ENCODE results near the gene CMIP.
"Not testable (repeated sequence)": the region's sequence is repeated elsewhere in the genome, so short reads cannot be mapped to it uniquely, and the experiment has no call there.

The CMIP gene

DNA sequence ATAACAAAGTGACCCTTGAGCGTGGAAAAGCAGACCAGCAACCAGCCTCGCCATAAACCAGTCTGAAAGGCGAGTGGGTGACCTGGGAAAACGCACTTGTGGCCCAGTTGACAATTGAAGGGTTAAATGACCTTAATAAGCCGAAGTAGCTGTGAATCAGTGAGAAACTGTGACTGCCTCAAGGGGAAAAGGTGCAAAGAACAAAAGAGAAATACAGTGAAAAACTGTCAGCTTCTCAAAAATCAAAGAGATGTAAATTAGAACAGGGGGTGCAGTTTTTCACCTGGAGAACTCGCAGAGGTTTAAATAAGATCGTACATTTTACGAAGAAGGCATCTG is 124.1 kb downstream of the CMIP start:
- DNase-seq (ENCODE audit: low read depth): no peak

DNA sequence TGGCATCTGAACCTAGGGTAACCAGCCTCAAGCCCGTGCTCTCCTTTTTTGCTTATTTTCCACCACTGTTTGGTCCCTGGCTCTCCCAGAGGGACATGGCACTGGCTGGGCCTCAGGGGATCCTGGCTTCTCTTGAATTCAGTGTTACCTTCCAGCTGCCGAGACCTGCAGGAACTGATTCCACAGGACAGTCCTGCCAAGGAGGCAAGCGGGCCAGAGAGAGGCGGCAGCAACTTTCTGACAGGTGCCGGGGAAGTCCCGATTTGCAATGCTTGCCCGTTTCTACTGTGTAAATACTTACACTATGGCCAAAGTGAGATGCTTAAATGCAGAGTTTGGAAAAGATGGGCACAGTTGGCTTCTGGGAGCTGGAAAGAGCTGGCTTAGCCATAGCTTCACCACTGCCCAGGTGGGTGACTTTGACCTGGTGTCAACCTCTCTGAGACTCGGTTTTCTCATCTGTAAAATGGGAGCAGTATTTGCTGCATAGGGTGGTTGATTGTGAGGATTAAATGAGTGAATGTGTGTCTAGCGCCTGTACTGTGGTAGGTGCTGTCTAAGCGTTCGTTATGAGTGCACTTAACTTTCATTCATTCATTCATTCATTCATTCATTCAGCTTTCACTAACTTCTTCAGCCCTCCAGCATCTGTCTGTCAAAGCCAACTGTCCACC is 124.9 kb downstream of the CMIP start:
- no peak for DNase-seq (ENCODE audit: low read depth)

DNA sequence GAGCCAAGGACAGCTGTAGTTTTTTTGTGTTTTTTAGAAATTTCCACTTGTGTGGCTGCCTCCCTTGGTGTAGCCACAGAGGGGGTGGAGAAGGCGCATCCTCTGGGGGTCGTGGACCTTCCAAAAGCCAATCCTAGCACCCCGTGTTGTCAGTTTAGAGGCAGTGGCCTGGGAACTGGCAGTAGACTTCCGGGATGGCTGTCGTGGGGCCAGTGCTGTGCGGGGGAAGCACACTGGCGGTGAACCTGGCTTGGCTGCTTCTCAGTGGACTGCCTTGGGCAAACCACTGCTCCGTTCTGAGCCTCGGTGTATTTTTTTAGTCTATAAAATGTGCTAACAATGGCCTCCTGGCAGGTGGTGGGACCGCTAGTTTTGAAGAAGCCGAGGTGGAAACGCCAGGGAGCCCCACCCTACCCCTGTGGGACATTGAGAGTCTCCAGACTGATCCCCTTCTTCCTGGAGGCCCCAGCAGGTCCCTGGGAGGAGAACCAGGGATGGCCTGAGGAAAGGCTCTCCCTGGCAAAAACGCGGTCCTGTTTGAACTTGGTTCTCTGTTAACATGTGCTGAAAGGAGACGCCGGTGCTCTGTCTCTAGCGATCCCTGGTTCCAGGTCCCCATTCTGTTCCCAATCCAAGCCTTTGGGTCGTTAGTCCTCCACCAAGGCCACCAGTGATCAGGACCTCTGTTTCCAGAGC is 125.7 kb downstream of the CMIP start:
- no peak for DNase-seq (ENCODE audit: low read depth)

DNA sequence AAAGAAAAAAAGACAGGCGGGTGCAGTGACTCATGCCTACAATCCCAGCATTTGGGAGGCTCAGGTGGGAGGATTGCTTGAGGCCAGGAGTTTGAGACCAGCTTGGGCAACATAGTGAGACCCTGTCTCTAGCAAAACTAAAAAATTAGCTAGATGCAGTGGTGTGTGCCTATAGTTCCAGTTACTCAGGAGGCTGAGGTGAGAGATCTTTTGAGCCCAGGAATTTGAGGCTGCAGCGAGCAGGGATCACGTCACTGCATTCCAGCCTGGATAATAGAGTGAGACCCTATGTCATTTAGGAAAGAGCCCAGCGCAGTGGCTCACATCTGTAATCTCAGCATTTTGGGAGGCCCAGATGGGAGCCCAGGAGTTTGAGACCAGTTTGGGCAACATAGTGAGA is 126.6 kb downstream of the CMIP start:
- no peak for DNase-seq (ENCODE audit: low read depth)

DNA sequence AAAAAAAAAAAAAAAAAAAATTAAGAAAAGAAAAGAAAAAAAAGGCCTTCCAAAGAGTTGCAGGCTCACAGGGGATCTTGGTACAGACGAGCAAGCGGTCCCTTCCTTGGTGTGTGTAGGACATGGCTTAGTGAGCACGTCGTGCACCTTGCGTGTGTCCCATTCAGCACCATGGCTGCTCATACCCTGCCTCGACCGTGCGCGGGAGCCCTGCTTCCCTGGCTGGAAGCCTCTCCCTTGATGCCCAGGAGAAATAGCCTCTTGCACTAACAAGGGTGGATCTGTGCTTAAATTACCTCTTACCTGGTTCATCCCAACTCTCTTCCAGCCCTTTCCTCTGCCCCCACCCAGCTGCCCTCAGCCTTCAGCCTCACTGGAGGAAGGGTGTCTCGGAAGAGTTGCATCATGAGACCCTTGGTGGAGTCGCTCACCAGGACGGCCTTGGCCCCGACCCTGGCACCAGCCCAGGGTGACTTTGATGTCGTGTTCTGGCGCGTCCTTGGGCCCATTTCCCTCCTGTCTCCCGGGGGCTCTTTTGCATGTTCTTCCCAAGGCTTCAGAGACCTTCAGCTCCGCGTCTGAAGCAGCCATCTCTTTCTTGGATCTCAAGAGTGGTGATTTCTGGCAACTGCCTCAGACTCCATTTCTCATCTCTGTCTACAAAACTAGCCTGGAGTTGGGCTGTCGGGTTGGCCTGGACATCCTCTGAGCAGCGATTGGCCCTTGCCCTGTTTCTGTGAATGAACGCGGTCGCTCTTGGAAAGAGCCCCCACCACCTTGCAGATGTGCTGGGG is 127.2 kb downstream of the CMIP start:
- no peak for DNase-seq (ENCODE audit: low read depth)

DNA sequence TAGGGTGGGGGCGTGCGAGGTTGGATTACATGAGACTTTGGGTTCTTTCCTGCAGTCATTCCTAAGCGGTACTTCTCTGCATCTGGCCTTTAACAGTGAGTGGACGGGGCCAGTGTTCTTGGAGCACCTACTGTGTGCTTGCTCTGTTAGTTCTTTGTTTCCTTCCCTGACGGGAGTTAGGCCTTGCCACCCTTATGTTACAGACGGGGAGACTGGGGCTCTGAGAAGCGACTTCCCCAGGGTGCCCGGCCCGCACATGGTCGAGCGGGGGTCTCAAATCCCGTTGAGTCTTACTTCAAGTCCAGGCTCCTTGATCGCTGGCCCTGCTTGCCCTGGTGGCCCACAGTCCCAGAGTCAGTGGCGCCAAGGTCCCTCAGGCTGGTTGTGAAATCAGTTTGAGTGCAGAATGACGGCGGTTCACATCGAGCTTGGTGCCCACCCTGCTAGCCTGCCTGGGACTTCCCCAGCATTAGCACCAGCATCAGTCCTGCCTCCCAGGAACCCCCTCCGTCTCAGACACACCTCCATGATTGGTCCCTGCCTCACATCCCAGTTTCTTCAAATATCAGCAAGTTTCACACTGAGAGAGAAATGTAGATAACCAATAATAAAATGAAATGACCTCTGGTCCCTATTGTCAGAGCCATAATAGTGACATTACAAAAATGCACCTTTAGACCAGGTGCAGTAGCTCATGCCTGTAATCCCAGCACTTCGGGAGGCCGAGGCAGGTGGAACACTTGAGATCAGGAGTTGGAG is 128.0 kb downstream of the CMIP start:
- DNase-seq (ENCODE audit: low read depth): no peak

DNA sequence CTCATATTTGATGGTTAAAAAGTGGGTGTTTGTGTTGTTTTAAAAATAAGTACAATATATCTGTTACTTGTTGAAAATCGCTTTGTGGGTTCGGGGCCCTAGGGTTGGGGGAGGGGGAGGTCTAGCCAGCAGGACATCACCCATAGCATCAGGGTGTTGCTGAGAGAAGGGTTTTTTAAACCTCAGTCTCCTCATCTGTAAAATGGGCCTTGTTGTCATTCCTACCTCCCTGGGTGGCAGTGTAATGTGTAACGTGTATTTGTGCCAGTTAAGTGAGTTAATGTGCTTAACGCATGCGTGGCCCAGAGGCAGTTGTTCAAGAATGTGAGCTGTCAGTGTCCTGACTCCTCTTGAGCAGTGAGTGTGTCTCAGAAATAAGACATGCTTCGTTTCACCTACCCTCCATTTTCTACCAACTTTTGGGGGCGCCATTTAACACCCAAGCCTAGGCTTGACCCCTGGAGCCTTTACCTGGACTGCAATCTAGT is 129.0 kb downstream of the CMIP start:
- DNase-seq (ENCODE audit: low read depth): no peak

DNA sequence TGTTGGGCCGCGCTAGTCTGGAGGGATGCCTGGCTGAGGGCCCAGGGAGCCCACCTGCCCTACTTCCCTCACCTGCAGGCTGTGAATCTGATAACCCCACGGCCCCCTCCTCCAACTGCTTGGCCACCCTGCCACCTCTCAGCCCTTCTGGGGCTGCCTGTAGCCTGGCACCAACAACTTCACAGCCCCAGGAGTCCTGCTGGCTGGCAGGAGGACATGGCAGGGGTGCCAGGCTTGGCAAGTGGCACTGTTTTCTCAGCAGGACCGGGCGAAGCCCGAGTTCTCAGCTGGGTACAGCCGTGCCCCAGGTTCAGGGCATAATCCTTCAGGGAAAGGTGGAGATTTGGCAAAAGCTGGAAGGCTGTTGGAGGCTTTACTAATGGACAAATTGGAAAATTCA is 129.6 kb downstream of the CMIP start:
- DNase-seq (ENCODE audit: low read depth): no peak

DNA sequence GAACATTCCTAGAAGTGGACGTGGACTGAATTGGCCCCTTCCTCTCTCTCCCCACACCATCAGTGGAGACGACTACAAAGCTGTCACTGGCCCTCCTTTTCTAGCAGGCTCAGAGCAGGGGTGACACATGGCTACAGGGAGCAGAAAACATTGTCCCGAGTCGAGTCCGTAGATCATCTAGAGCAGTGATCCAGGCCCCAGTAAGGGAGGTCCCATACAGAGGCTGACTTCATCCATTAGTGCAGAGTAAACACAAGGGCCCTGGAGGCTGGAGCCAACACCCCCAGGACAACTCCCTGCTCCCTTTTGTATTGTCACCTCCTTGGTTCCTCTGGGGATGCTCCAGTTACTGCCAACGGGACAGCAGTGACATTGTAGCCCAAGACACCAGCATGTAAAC is 130.7 kb downstream of the CMIP start:
- DNase-seq (ENCODE audit: low read depth): no peak

DNA sequence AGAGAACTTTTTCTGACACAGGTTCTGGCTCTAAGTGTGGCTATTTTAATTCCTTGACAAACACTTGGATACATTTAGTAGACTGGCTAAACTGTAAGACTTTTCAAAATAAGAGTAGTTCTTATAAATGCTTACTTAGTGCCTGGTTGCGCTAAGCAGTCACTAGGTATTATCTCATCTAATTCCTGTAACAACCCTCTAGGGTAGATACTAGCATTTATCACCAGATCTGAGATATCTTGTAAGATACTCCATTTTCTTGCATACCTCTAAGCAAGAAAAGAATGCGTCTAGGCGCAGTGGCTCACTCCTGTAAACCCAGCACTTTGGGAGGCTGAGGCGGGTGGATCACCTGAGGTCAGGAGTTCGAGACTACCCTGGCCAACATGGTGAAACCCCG is 131.2 kb downstream of the CMIP start:
- DNase-seq (ENCODE audit: low read depth): no peak

DNA sequence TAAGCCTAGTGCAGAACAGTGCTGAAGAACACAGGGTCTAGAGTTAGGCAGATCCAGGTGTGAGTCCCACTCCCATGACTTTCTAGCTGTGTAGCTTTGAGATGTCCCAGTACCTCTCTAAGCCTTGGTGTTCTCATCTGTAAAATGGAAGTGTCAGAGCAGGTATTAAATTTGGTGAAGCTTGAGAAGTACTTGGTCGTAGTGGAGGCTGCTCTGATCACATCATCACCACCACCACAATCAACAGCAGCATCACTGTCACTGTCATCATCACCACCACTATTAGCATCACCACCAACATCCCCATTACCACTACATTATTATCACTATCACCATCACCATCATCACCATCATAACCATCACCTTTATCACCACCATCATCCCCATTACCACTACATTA is 132.1 kb downstream of the CMIP start:
- no peak for DNase-seq (ENCODE audit: low read depth)

DNA sequence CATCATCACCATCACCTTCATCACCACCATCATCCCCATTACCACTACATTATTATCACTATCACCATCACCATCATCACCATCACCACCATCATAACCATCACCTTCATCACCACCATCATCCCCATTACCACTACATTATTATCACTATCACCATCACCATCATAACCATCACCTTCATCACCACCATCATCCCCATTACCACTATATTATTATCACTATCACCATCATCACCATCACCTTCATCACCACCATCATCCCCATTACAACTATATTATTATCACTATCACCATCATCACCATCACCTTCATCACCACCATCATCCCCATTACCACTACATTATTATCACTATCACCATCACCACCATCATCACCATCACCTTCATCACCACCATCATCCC is 132.7 kb downstream of the CMIP start:
- not testable (repeated sequence) for DNase-seq (ENCODE audit: low read depth)

DNA sequence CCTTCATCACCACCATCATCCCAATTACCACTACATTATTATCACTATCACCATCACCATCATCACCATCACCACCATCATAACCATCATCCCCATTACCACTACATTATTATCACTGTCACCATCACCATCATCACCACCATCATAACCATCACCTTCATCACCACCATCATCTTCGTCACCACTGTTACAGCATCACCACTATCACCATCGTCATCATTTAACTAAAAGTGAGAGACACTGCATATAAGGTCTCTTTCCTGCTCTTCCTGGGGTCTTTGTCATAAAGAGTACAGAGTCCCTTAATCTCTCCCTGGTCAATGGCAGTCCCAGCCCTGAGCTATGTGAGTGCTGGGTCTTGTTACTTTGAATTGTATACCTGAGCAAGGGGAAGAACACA is 133.5 kb downstream of the CMIP start:
- no peak for DNase-seq (ENCODE audit: low read depth)

DNA sequence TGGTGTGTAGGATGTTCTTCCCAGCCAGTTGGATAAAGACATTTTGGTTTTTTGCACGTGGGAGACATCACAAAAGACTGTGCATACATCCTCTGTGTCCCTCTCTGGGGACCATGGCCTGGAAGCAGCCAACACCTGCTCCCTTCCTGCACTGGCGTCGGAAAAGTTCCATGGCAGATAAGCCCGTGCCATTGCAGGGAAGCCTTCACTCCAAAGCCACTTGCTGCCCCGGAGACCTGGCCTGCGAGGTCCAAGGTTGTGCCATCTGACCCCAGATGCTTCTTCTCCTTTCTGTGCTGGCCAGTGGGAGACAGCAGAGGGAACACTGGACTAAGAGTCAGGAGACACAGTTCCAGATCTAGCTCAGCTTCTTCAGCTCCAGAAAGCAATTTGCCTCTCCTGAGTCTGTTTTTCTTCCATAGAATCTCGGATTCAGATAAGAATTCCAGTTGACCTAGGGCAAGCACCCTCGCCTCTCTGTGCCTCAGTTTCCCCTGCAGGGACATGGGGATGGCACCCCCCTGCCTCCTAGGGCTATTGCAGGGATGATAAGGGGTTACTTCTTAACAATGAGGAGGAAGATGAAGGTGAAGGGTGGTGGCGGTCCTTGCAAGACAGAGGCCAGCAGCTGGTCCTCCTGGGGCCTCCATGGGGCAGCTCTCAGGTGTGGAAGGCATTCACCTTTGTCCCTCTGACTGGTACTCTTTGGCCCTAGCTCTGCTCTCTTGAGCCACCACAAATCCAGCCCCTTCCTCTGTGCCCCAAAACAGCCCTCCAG is 134.2 kb downstream of the CMIP start:
- DNase-seq (ENCODE audit: low read depth): no peak

DNA sequence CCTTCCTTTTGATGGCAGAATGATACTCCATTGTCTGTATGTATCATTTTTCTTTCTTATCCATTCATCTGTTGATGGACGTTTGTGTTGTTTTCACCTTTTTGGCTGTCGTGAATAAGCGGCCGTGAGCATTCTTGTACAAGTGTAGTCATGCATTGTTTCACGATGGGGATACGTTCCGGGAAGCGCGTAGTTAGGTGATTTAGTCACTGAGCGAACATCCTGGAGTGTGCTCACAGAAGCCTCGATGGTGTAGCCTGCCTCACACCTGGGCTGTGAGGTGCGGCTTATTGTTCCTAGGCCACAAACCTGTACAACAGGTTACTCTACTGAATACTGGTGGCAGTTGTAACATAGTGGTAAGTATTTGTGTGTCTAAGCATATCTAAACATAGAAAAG is 136.5 kb downstream of the CMIP start:
- DNase-seq (ENCODE audit: low read depth): no peak

DNA sequence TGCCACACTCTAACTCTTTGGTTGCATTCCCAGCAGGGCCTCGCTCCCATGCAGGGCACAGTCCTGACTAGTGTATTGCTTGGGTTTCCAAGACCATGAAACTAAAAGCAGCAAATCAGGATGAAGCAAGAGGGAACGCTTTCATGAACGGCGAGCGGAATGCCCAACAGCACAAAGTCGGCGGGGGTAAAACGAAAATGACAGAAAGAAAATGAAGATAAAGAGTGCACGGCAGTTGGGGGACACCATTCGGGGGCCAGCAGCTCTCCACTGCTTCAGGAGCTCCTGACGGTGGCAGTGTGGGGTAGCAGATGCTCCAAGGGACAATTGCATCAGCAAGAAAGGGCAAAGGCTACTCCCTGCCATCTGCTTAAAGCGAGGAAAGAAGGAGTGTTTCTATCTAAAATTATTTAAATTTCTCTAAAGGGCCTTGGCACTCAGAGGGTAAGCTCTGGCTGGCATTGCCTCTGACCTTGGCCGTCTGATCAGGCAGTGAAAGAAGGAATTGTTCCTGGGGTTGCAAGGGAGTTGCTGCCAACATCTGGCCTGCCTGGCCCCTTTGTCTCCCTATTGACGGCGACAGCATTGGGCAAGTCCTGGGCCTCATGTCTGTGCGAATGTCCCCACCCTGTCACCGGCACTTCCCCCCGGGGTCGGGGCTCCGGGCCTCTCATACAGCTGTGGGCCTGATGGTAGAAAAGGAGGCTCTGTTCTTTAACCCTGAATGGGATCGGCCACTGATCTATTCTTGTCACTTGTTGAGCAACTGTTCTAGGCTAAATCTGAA is 138.2 kb downstream of the CMIP start:
- no peak for DNase-seq (ENCODE audit: low read depth)

DNA sequence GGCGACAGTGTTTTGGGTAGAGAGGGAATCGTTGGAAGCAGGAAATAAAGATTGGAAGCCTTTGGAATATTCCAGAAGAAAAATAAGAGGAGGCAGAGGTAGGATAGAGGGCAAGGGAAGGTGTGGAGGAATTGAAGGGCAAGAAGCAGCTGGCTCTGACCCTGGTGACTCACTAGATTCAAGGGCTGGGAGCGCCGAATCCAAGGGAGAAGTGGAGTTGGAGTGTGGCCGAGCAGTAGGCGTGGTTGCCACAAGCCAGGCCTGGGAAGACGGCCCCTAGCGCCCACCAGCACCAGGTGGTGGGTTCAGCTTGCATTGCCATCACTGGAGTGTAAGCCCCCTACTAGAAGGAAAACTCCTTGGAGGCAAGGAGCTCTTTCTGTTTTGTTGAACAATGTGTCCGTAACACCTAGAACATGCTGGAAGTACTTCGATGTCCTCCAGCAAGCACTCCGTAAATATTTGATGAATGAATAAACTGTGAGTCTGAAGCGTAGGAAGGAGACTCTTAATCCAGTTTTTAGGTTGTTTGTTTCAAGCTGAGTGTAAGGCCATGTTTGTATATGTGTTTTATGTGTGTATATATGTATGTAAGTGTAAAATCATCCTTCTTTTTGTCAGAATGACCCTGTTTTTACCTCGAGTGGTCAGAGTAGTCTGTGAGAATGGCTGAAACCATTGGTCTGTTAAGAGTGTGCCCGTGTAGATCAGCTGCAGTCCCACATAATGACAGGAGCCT is 139.5 kb downstream of the CMIP start:
- peak; percentile 78 for DNase-seq (ENCODE audit: low read depth)

DNA sequence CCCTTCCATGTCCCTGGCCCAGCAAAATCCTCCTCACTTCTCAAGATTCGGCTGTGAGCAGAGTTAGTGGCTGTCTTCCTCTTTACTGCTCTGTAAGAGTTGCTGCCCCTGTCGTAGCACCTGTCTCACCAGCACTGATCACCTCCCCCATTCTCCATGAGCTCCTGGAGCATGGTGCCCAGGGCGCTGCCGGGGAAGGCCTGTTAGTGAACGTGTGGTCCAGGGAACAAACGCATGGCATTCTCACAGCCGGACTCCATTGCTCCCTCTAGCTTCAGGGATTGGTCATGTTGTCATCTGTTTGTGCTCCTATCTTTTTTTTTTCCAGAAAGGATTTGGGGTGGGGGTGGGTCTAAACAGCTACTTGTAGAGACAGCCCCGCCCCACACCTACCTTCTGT is 141.2 kb downstream of the CMIP start:
- DNase-seq (ENCODE audit: low read depth): peak; percentile 54

DNA sequence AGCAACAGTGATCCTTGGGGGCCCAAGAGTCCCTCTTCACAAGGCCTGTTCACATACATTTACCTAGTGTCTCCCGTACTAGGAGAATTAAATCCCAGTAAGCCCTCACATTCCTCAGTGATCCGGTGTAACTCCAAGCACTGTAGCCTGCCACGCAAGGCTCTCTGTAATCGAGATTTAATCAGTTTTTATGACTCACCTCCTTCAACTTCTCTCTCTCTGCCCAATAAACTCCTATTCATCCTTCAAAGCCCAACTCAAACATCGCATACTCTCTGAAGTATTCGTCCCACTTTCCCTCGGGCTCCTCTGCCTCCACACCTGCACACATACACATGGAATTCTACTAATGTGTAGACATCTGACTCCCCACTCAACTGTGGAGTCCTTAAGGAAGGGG is 141.8 kb downstream of the CMIP start:
- peak; percentile 93 for DNase-seq (ENCODE audit: low read depth)

DNA sequence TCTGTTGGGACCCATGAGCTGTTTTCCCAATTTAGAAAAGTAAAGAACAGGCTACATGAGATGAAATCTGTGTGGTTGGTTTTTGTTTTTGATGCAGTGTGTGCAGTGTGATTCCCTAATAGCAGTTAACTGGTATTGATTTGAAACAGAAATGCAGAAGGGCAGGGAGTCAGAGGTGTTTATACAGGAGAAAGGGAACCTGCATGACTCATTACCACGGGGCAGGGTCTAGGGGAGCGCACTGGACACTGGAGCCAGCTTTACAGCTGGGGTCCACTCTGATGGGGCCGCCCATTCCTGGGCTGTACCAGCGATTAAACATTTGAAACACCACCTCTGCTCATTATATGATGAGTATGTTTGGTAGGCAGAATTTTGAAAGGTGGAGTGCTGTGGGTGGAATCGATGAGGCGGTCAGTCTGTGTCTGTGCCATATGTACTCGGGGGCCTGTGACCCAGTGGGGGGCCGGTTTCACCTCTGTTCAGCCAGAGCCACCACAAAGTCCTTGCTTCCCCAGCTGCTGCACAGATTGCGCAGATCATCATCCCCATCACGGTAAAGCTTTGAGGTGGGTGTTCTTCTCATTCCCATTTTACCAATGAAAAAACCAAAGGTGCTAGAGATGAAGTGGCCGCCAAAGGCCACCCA is 142.5 kb downstream of the CMIP start:
- DNase-seq (ENCODE audit: low read depth): peak; percentile 29

Data from ELR (cell line).